CD4-positive, alpha-beta T cell treated with Interleukin-15 for 4 hours (primary cell): ENCODE data around the gene CD7.

Experiments used
- DNase-seq: peaks from one replicate; pipeline ENCODE4 v3.0.0-alpha.2; 2020; ENCODE audit warnings: low spot score

The CD7 gene

GRCh38 chr17:82298538-82299421 is 18.6 kb downstream of the CD7 start:
- DNase-seq, result no peak

DNA sequence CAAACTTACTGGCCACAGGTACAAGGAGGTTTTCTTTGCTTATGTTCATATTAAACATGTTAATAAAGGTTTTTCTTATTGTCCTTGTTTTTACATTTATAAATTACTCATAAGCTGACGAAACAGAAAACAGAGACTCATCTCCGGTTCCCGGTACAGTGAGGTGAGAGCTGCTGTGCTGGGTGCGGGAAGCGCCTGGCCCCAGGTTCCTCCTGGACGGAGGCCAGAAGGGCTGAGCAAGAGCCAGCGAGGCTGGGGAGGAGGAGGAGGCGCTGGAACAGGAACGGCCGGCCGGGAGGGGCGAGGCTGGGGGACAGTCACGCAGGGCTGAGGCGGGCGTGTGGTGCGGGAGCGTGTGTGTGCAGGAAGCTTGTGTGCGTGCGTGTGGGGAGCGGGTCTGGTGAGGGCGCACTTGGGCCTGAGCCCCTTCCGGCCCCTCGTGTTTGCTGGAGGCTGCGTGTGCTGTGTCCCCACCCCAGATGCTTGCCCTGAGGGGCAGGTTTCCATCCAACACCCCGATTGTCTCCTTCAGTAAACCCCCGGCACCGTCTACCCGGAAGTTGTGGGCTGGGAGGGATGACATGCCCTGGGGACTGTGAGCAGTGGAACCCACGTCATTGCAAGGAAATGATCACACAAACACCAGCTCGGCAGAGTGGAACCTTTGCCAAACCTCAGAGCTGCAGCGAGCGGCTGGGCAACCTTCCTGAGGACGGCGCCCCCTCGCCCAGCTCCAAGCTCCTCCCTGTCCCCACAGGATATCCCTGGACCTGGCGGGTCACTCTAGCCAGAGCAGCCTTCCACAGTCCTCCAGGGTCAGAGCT is 19.5 kb downstream of the CD7 start:
- DNase-seq, result peak; percentile 90

- DNase-seq, result peak; percentile 66
Measured at GRCh38 chr17:82297280-82297713, 20.1 kb downstream of the CD7 start.

- no peak for DNase-seq
Measured at GRCh38 chr17:82296511-82297279, 20.7 kb downstream of the CD7 start.

- DNase-seq, result no peak
Measured at GRCh38 chr17:82295472-82295814, 22.0 kb downstream of the CD7 start.

GRCh38 chr17:82294064-82294773 is 23.2 kb downstream of the CD7 start:
- DNase-seq, result no peak

- peak; percentile 95 for DNase-seq
Measured at GRCh38 chr17:82292251-82293154, 24.9 kb downstream of the CD7 start.

- no peak for DNase-seq
Measured at GRCh38 chr17:82291582-82292250, 25.7 kb downstream of the CD7 start.

DNA sequence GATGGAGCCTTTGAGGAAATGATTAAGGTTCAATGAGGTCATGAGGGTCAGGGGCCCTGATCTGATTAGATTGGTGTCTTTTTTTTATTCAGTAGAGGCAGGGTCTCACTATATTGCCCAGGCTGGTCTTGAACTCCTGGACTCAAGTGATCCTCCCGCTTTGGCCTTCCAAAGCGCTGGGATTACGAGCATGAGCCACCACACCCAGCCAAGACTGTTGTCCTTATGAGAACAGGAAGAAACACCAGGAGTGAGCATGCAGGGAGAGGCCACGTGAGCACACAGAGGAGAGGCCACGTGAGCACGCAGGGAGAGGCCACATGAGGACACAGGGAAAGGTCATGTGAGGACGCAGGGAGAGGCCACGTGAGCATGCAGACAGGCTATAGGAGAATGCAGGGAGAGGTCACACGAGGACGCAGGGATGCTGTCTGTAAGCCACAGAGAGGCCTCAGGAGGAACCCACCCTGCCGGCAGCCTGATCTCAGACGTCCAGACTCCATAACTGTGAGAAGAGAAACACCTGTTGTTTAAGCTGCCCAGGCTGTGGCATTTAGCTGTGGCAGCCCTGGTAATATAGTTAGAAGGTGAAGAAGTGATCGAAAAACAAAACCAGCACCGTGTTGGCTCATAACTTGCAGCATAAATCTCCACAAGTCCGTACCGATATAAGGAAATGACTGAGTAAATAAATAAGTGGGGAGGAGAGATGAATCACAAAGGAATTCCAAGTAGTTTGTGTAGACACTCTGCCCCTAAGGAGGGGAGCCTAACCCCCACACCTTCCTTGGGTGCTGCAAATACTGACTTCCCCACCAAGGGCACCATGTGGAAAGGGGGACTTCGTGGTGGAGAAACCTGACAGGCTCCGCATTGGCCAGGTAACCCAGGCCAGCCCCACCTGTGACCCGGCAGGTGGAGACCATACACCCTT is 29.3 kb downstream of the CD7 start:
- DNase-seq, result no peak

DNA sequence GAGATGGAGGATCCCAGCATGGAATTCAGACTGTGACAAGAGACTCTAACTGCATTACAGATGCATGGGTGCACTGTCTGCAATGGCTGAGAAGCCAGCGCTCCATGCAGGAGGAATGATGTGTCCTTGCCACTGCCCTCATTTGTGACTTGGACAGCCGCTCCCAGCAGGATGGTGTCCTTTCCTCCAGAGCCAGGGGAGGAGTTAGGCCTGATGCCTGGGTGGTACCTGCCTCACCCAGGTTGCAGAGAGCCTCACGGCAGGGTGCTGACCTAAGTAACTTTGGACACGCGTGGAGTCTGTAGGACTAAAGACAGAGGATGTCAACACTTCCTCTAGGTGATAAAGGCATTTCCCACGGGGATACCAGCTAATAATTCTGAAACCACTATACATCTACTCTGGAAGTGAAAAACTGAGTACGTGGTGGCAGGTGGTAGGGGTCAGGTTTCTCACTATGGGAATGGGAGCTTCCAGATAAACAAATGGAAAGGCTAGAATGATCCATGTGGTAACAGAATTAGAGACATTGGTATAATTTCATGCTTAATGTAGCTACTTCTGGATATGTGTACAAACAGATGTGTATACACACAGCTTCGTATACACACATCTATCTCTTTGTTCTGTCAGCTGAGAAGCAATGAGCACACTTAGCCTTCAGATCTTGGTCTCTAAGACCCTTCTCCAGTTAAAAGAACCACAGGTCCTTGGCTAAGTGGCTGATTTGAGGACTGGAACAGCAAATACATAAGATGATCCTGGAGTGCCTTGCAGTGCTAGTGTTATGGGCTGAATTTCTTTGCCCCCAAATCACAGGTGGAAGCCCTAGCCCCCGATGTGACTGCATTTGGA is 30.2 kb downstream of the CD7 start:
- DNase-seq, result no peak

DNA sequence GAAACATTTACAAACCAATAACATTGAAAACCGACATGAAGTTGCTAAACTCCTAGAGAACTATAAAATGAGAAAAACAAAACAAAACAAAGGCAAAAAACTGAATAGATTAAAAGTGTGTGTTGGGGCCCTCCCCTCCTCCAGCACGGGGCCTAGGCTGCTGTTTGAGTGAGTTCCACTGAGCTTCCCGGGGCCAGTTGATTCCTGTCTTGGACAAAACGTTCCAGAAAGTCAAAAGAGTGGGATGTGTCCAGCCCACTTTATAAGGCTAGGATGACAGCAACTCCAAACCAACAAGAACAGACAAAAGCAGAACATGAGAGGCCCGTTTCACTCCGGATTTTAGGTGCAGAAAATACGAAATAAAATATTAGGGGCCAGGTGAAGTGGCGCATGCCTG is 32.3 kb downstream of the CD7 start:
- DNase-seq, result no peak

- peak; percentile 32 for DNase-seq
Measured at GRCh38 chr17:82283208-82283749, 34.1 kb downstream of the CD7 start.

- no peak for DNase-seq
Measured at GRCh38 chr17:82282239-82283207, 34.9 kb downstream of the CD7 start.

DNA sequence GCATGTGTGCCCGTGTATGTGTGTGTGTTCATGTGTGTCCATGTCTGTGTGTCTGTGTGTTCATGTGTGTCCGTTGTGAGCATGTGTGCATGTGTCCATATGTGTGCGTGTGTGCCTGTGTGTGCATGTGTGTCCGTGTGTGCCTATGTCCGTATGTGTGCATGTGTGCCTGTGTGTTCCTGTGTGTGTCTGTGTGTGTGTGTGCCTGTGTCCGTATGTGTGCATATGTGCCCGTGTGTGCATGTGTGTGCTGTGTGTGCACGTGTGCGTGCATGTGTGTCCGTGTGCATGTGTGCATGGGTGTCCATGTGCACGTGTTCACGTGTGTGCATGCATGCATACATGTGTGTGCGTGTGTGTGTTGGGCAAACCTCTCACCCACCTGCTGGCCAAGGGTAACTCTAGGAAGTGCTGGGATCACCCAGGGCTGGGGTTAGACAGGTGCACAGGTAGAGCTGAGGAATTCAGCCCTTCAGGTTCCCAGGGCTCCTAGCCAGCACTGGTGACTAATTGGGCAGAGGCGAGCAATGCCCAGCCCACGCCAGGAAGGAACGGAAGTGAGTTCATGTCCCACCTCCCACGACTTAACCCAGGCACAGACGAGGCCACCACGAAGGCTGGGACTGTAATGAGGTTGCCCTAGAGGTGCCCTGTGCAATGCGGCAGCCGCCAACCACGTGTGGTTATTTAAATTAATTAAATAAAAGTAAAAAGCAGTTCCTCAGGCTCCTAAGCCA is 35.7 kb downstream of the CD7 start:
- no peak for DNase-seq

- no peak for DNase-seq
Measured at GRCh38 chr17:82281076-82281475, 36.3 kb downstream of the CD7 start.

- no peak for DNase-seq
Measured at GRCh38 chr17:82280537-82280936, 36.9 kb downstream of the CD7 start.
